Measurements from ENCODE around the gene MCTS1.
"Not testable (repeated sequence)": the region's sequence is repeated elsewhere in the genome, so short reads cannot be mapped to it uniquely, and the experiment has no call there.

The MCTS1 gene

DNA sequence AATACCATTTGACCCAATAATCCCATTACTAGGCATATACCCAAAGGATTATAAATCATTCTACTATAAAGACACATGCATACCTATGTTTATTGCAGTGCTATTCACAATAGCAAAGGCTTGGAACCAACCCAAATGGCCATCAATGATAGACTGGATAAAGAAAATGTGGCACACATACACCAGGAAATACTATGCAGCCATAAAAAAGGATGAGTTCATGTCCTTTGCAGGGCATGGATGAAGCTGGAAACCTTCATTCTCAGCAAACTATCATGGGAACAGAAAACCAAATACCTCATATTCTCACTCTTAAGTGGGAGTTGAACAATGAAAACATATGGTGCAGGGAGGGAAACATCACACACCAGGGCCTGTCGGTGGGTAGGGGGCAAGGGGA is 48.4 kb downstream of the MCTS1 start:
- not testable (repeated sequence) for H3K9me3 ChIP-seq (ENCODE audit: control insufficient read depth, low read length); H3K27me3 ChIP-seq (ENCODE audit: control insufficient read depth in 1 of 2, insufficient read depth in 1 of 2, low read length in 2 of 2); H2BK12ac ChIP-seq (ENCODE audit: low read length in 2 of 2); H4K91ac ChIP-seq (ENCODE audit: low read length); DNase-seq; H3K4me2 ChIP-seq (ENCODE audit: low read length, poor library complexity, severe bottlenecking); H3K18ac ChIP-seq (ENCODE audit: low read depth in 1 of 2, low read length in 2 of 2); H2AFZ ChIP-seq (ENCODE audit: low read depth, low read length); H3K4me1 ChIP-seq (ENCODE audit: control insufficient read depth, insufficient read depth, low read depth, low read length); H4K8ac ChIP-seq (ENCODE audit: low read length); H3K36me3 ChIP-seq (ENCODE audit: control insufficient read depth in 1 of 2, insufficient read depth in 2 of 2, low read depth in 1 of 2, low read length in 2 of 2); H2AK5ac ChIP-seq (ENCODE audit: low read length, severe bottlenecking); H3K9ac ChIP-seq (ENCODE audit: low read length); H3K4ac ChIP-seq (ENCODE audit: low read depth in 1 of 2, low read length in 2 of 2); H3K4me3 ChIP-seq (ENCODE audit: insufficient read depth in 1 of 2, low read depth in 1 of 2, low read length in 2 of 2); H3K23ac ChIP-seq (ENCODE audit: low read length in 2 of 2); H2BK120ac ChIP-seq (ENCODE audit: low read depth, low read length); H3K79me1 ChIP-seq (replicated peaks; ENCODE audit: low read length, poor library complexity, severe bottlenecking); H3K14ac ChIP-seq (ENCODE audit: low read length in 2 of 2); H3K27ac ChIP-seq (ENCODE audit: low read length, poor library complexity, severe bottlenecking); H2BK15ac ChIP-seq (ENCODE audit: low read depth, poor library complexity, severe bottlenecking); H2BK5ac ChIP-seq (ENCODE audit: low read depth, low read length, poor library complexity, severe bottlenecking)
- WGBS = no CpG with 5 or more reads among the region's 1 CpG

DNA sequence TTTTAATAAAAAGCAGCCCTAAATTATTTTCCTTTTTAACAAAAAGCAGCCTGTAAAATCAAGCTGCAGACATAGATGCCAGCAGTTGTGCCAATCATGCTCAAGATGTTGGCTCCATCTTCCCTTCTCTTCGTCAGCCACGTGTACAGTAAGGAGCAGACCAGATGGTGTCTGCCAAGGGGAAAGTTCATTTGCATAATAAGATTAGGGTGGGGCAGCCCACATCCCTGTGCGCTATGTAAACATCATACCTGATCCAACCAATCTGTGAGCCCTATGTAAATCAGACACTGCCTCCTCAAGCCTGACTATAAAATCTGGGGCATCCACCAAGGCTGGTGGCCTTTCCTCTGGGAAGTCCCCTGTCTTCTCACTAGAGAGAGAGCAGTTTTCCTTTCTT is 49.1 kb downstream of the MCTS1 start:
- H2AK5ac ChIP-seq (ENCODE audit: low read length, severe bottlenecking) = no peak overlapping the region
- no peak overlapping the region for H3K18ac ChIP-seq (ENCODE audit: low read depth in 1 of 2, low read length in 2 of 2)
- no peak overlapping the region for H2AFZ ChIP-seq (ENCODE audit: low read depth, low read length)
- H3K4me3 ChIP-seq (ENCODE audit: insufficient read depth in 1 of 2, low read depth in 1 of 2, low read length in 2 of 2) = no peak overlapping the region
- no peak overlapping the region for H4K8ac ChIP-seq (ENCODE audit: low read length)
- H3K9ac ChIP-seq (ENCODE audit: low read length) = no peak overlapping the region
- H2BK120ac ChIP-seq (ENCODE audit: low read depth, low read length) = no peak overlapping the region
- no peaks in the 10 kb centered on the region for H3K79me1 ChIP-seq (replicated peaks; ENCODE audit: low read length, poor library complexity, severe bottlenecking)
- no peak overlapping the region for H3K23ac ChIP-seq (ENCODE audit: low read length in 2 of 2)
- no peaks in the 10 kb centered on the region for H3K4me1 ChIP-seq (ENCODE audit: control insufficient read depth, insufficient read depth, low read depth, low read length)
- no peak overlapping the region for H3K4ac ChIP-seq (ENCODE audit: low read depth in 1 of 2, low read length in 2 of 2)
- no peak overlapping the region for H2BK12ac ChIP-seq (ENCODE audit: low read length in 2 of 2)
- 82% methylated on average over 3 of the region's 3 CpGs for WGBS
- H2BK15ac ChIP-seq (ENCODE audit: low read depth, poor library complexity, severe bottlenecking) = no peak overlapping the region
- no peak overlapping the region for H3K14ac ChIP-seq (ENCODE audit: low read length in 2 of 2)
- H3K4me2 ChIP-seq (ENCODE audit: low read length, poor library complexity, severe bottlenecking) = no peak overlapping the region
- H3K36me3 ChIP-seq (ENCODE audit: control insufficient read depth in 1 of 2, insufficient read depth in 2 of 2, low read depth in 1 of 2, low read length in 2 of 2) = no peaks in the 10 kb centered on the region
- DNase-seq = no peak
- no peak overlapping the region for H4K91ac ChIP-seq (ENCODE audit: low read length)
- no peak overlapping the region for H2BK5ac ChIP-seq (ENCODE audit: low read depth, low read length, poor library complexity, severe bottlenecking)
- H3K27me3 ChIP-seq (ENCODE audit: control insufficient read depth in 1 of 2, insufficient read depth in 1 of 2, low read length in 2 of 2) = no peaks in the 10 kb centered on the region
- H3K9me3 ChIP-seq (ENCODE audit: control insufficient read depth, low read length) = no peaks in the 10 kb centered on the region
- no peak overlapping the region for H3K27ac ChIP-seq (ENCODE audit: low read length, poor library complexity, severe bottlenecking)

DNA sequence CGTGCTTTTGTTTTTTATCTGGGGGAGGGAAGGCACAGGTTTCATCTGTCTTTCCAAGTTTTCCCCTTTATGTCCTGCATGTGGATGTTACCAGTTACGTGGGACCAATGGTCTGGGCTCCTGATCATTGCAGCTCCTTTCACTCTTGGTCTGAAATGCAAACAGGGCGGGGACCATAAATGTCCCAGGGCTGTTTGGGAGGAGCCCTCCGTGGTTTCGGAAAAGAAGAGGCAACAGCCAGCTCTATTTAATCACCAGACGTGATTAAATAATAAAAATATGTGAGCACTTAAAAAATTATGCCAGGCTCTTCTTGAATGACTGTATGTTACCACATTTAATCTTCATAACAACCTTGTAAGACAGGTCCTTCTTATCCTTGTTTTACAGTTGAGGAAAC is 56.7 kb downstream of the MCTS1 start:
- H2BK12ac ChIP-seq (ENCODE audit: low read length in 2 of 2) = no peak overlapping the region
- no peak overlapping the region for H2AK5ac ChIP-seq (ENCODE audit: low read length, severe bottlenecking)
- H3K18ac ChIP-seq (ENCODE audit: low read depth in 1 of 2, low read length in 2 of 2) = no peak overlapping the region
- no peak overlapping the region for H4K8ac ChIP-seq (ENCODE audit: low read length)
- no peak overlapping the region for H2BK15ac ChIP-seq (ENCODE audit: low read depth, poor library complexity, severe bottlenecking)
- no peaks in the 10 kb centered on the region for H3K27me3 ChIP-seq (ENCODE audit: control insufficient read depth in 1 of 2, insufficient read depth in 1 of 2, low read length in 2 of 2)
- H2AFZ ChIP-seq (ENCODE audit: low read depth, low read length) = no peak overlapping the region
- H3K14ac ChIP-seq (ENCODE audit: low read length in 2 of 2) = no peak overlapping the region
- no peak overlapping the region for H3K4me3 ChIP-seq (ENCODE audit: insufficient read depth in 1 of 2, low read depth in 1 of 2, low read length in 2 of 2)
- H3K23ac ChIP-seq (ENCODE audit: low read length in 2 of 2) = no peak overlapping the region
- no peak overlapping the region for H2BK5ac ChIP-seq (ENCODE audit: low read depth, low read length, poor library complexity, severe bottlenecking)
- no peak overlapping the region for H3K4me2 ChIP-seq (ENCODE audit: low read length, poor library complexity, severe bottlenecking)
- DNase-seq = no peak
- H3K9ac ChIP-seq (ENCODE audit: low read length) = no peak overlapping the region
- H3K9me3 ChIP-seq (ENCODE audit: control insufficient read depth, low read length) = no peaks in the 10 kb centered on the region
- 54% methylated on average over 2 of the region's 6 CpGs for WGBS
- H3K4me1 ChIP-seq (ENCODE audit: control insufficient read depth, insufficient read depth, low read depth, low read length) = no peaks in the 10 kb centered on the region
- H4K91ac ChIP-seq (ENCODE audit: low read length) = no peak overlapping the region
- H2BK120ac ChIP-seq (ENCODE audit: low read depth, low read length) = no peak overlapping the region
- H3K27ac ChIP-seq (ENCODE audit: low read length, poor library complexity, severe bottlenecking) = no peak overlapping the region
- no peak overlapping the region for H3K4ac ChIP-seq (ENCODE audit: low read depth in 1 of 2, low read length in 2 of 2)
- H3K79me1 ChIP-seq (replicated peaks; ENCODE audit: low read length, poor library complexity, severe bottlenecking) = no peaks in the 10 kb centered on the region
- no peaks in the 10 kb centered on the region for H3K36me3 ChIP-seq (ENCODE audit: control insufficient read depth in 1 of 2, insufficient read depth in 2 of 2, low read depth in 1 of 2, low read length in 2 of 2)
